HEK293 (cell line): ENCODE measurements around the gene FIGLA.

ENCODE experiments used
- CTCF ChIP-seq: fragments of 450-650 bp; formaldehyde crosslinking; IDR thresholded peaks from 2 replicates; pipeline ENCODE4 v1.5.1; 2016; ENCODE audit warnings: missing biosample characterization, missing genetic modification characterization
- HOXC10 ChIP-seq: sonication (generic); formaldehyde crosslinking; IDR thresholded peaks from 2 replicates; pipeline ENCODE4 v1.8.1; 2023; ENCODE audit warnings: mild to moderate bottlenecking, missing genetic modification reagents
- IKZF3 ChIP-seq: fragments of 450-650 bp; IDR thresholded peaks from 2 replicates; pipeline ENCODE4 v1.5.0; 2018; ENCODE audit warnings: missing biosample characterization, mild to moderate bottlenecking, missing genetic modification characterization, moderate library complexity
- KLF1 ChIP-seq: fragments of 450-650 bp; formaldehyde crosslinking; IDR thresholded peaks from 2 replicates; pipeline ENCODE4 v1.5.1; 2016; ENCODE audit warnings: missing biosample characterization, missing genetic modification characterization
- KLF17 ChIP-seq: fragments of 450-650 bp; formaldehyde crosslinking; IDR thresholded peaks from 2 replicates; pipeline ENCODE4 v1.5.1; 2016; ENCODE audit warnings: missing biosample characterization, missing genetic modification characterization
- KLF8 ChIP-seq: fragments of 450-650 bp; formaldehyde crosslinking; IDR thresholded peaks from 2 replicates; pipeline ENCODE4 v1.5.1; 2016; ENCODE audit warnings: missing biosample characterization, missing genetic modification characterization
- KLF9 ChIP-seq: fragments of 450-650 bp; formaldehyde crosslinking; IDR thresholded peaks from 2 replicates; pipeline ENCODE4 v1.5.1; 2016; ENCODE audit warnings: missing biosample characterization, missing genetic modification characterization, low read depth
- PRDM4 ChIP-seq: fragments of 450-650 bp; formaldehyde crosslinking; IDR thresholded peaks from 2 replicates; pipeline ENCODE4 v1.5.1; 2017; ENCODE audit warnings: missing biosample characterization, missing genetic modification characterization
- PRDM6 ChIP-seq: fragments of 450-650 bp; formaldehyde crosslinking; IDR thresholded peaks from 2 replicates; pipeline ENCODE4 v1.5.1; 2017; ENCODE audit warnings: missing biosample characterization, missing genetic modification characterization
- RBAK ChIP-seq: fragments of 450-650 bp; formaldehyde crosslinking; IDR thresholded peaks from 2 replicates; pipeline ENCODE4 v1.5.1; 2016; ENCODE audit warnings: missing biosample characterization, missing genetic modification characterization
- SP3 ChIP-seq: fragments of 450-650 bp; formaldehyde crosslinking; IDR thresholded peaks from 2 replicates; pipeline ENCODE4 v1.5.1; 2016; ENCODE audit warnings: missing biosample characterization, missing genetic modification characterization
- TCF7L2 ChIP-seq: IDR thresholded peaks from 2 replicates; pipeline ENCODE4 v1.6.1; 2011; ENCODE audit warnings: low read depth, mild to moderate bottlenecking, inconsistent platforms, low read length, moderate library complexity, borderline replicate concordance
- YY2 ChIP-seq: fragments of 450-650 bp; formaldehyde crosslinking; IDR thresholded peaks from 2 replicates; pipeline ENCODE4 v1.5.1; 2016; ENCODE audit warnings: missing biosample characterization, missing genetic modification characterization
- ZBTB44 ChIP-seq: fragments of 450-650 bp; IDR thresholded peaks from 2 replicates; pipeline ENCODE4 v1.5.1; 2018; ENCODE audit warnings: missing biosample characterization, mild to moderate bottlenecking, missing genetic modification characterization
- ZBTB48 ChIP-seq: fragments of 450-650 bp; formaldehyde crosslinking; IDR thresholded peaks from 2 replicates; pipeline ENCODE4 v1.5.1; 2016; ENCODE audit warnings: missing biosample characterization, missing genetic modification characterization
- ZBTB6 ChIP-seq: fragments of 450-650 bp; formaldehyde crosslinking; IDR thresholded peaks from 2 replicates; pipeline ENCODE4 v1.5.1; 2017; ENCODE audit warnings: missing biosample characterization, missing genetic modification characterization
- ZNF133 ChIP-seq: fragments of 450-650 bp; formaldehyde crosslinking; IDR thresholded peaks from 2 replicates; pipeline ENCODE4 v1.5.1; 2016; ENCODE audit warnings: missing biosample characterization, missing genetic modification characterization
- ZNF37A ChIP-seq: fragments of 450-650 bp; IDR thresholded peaks from 2 replicates; pipeline ENCODE4 v1.5.1; 2018; ENCODE audit warnings: missing biosample characterization, missing genetic modification characterization
- ZNF398 ChIP-seq: fragments of 450-650 bp; formaldehyde crosslinking; IDR thresholded peaks from 2 replicates; pipeline ENCODE4 v1.5.1; 2017; ENCODE audit warnings: missing biosample characterization, missing genetic modification characterization
- ZNF416 ChIP-seq: fragments of 450-650 bp; formaldehyde crosslinking; IDR thresholded peaks from 2 replicates; pipeline ENCODE4 v1.5.1; 2016; ENCODE audit warnings: missing biosample characterization, missing genetic modification characterization
- ZNF513 ChIP-seq: fragments of 450-650 bp; IDR thresholded peaks from 2 replicates; pipeline ENCODE4 v1.5.1; 2018; ENCODE audit warnings: missing biosample characterization, missing genetic modification characterization
- ZNF555 ChIP-seq: fragments of 450-650 bp; formaldehyde crosslinking; conservative IDR thresholded peaks from 2 replicates; pipeline ENCODE4 v1.5.1; 2017; ENCODE audit warnings: missing biosample characterization, mild to moderate bottlenecking, missing genetic modification characterization, inconsistent platforms
- ZNF596 ChIP-seq: fragments of 450-650 bp; IDR thresholded peaks from 2 replicates; pipeline ENCODE4 v1.5.0; 2018; ENCODE audit warnings: missing biosample characterization, mild to moderate bottlenecking, missing genetic modification characterization, moderate library complexity
- ZNF610 ChIP-seq: fragments of 450-650 bp; formaldehyde crosslinking; IDR thresholded peaks from 2 replicates; pipeline ENCODE4 v1.5.1; 2016; ENCODE audit warnings: missing biosample characterization, missing genetic modification characterization, borderline replicate concordance
- ZNF707 ChIP-seq: fragments of 450-650 bp; formaldehyde crosslinking; IDR thresholded peaks from 2 replicates; pipeline ENCODE4 v1.5.1; 2016; ENCODE audit warnings: missing biosample characterization, missing genetic modification characterization
- ZNF776 ChIP-seq: fragments of 450-650 bp; formaldehyde crosslinking; IDR thresholded peaks from 2 replicates; pipeline ENCODE4 v1.5.0; 2017; ENCODE audit warnings: missing biosample characterization, missing genetic modification characterization, borderline replicate concordance
- ZNF785 ChIP-seq: fragments of 450-650 bp; formaldehyde crosslinking; IDR thresholded peaks from 2 replicates; pipeline ENCODE4 v1.5.1; 2016; ENCODE audit warnings: missing biosample characterization, missing genetic modification characterization

FIGLA gene

GRCh38 chr2:70767079-70767698 lies 23.3 kb downstream of the FIGLA start (continued):
- peak; percentile 77 for TF ChIP-seq KLF8
- TF ChIP-seq KLF9 (tag by site-specific recombination) = peak; percentile 64; the same call in 1 of the 2 replicates
- TF ChIP-seq ZNF398 (tag by site-specific recombination) = peak; percentile 65; the same call in 1 of the 2 replicates
- no peak for TF ChIP-seq CTCF (tag by site-specific recombination)
- TF ChIP-seq ZNF416 (tag by site-specific recombination) = no peak
- TF ChIP-seq ZNF133 (tag by site-specific recombination) = no peak
- TF ChIP-seq ZNF707 (tag by site-specific recombination) = no peak
- TF ChIP-seq YY2 (tag by site-specific recombination) = no peak
- peak; percentile 74 for TF ChIP-seq SP3 (tag by site-specific recombination)
- no peak for TF ChIP-seq ZNF776
- TF ChIP-seq HOXC10 (CRISPR knock-in tag) = no peak
- TF ChIP-seq TCF7L2 = no peak
- no peak for TF ChIP-seq ZNF596 (tag by site-specific recombination)
- peak; percentile 89 for TF ChIP-seq KLF1
- TF ChIP-seq PRDM6 (tag by site-specific recombination) = no peak
- TF ChIP-seq ZNF513 (tag by site-specific recombination) = no peak
- no peak for TF ChIP-seq ZNF555
- TF ChIP-seq ZBTB6 = no peak
- no peak for TF ChIP-seq ZNF37A (tag by site-specific recombination)
- no peak for TF ChIP-seq ZNF785 (tag by site-specific recombination)
- no peak for TF ChIP-seq ZBTB48
- TF ChIP-seq KLF17 (tag by site-specific recombination) = no peak
- TF ChIP-seq RBAK (tag by site-specific recombination) = no peak
- no peak for TF ChIP-seq ZBTB44
- no peak for TF ChIP-seq ZNF610 (tag by site-specific recombination)
- TF ChIP-seq IKZF3 = no peak
- no peak for TF ChIP-seq PRDM4
